Nephron (organoid): Measurements from ENCODE around the gene ELL2.
A peak's percentile ranks its signal among the peaks of the same experiment; 100 is the strongest.

Source experiments
- H3K27ac Mint-ChIP-seq, 3 experiments: 2 replicates each; pipeline ENCODE4 v1.8.0; 2020; ENCODE audit warnings: mixed read lengths in 3 of 3, mild to moderate bottlenecking in 2 of 3, moderate library complexity in 1 of 3
- H3K27me3 Mint-ChIP-seq: 2 replicates; pipeline ENCODE4 v1.8.0; 2021; ENCODE audit warnings: low read depth, mild to moderate bottlenecking, moderate library complexity, mixed read lengths
- H3K36me3 Mint-ChIP-seq: 2 replicates; pipeline ENCODE4 v1.8.0; 2020; ENCODE audit warnings: low read depth, mixed read lengths
- H3K4me1 Mint-ChIP-seq: 2 replicates; pipeline ENCODE4 v1.8.0; 2020; ENCODE audit warnings: mixed read lengths
- H3K4me3 Mint-ChIP-seq, 3 experiments: 2 replicates each; pipeline ENCODE4 v1.8.0; 2020; ENCODE audit warnings: mild to moderate bottlenecking in 3 of 3, mixed read lengths in 3 of 3, moderate library complexity in 2 of 3
- H3K9me3 Mint-ChIP-seq: 2 replicates; pipeline ENCODE4 v1.8.0; 2020; ENCODE audit warnings: mixed read lengths
- CTCF ChIP-seq, 3 experiments: fragments of 200-600 bp; sonication (generic); IDR thresholded peaks; one replicate each; pipeline ENCODE4 v1.5.0; 2021; ENCODE audit warnings: antibody characterized with exemption in 3 of 3; ENCODE audit not compliant: unreplicated experiment in 3 of 3

Gene ELL2

GRCh38 chr5:95889076-95889475 is 72.6 kb downstream of the ELL2 start:
- no peaks in the 10 kb centered on the region for H3K4me1 Mint-ChIP-seq
- no peaks in the 10 kb centered on the region for H3K9me3 Mint-ChIP-seq
- H3K36me3 Mint-ChIP-seq: peaks cover 18% of the 10 kb centered on the region
- H3K27me3 Mint-ChIP-seq: no peaks in the 10 kb centered on the region
- no peak for TF ChIP-seq CTCF (IDR thresholded peaks at IDR 0.05; ENCODE audit: unreplicated experiment in 3 of 3)
- no peak overlapping the region for H3K27ac Mint-ChIP-seq
- H3K4me3 Mint-ChIP-seq: no peak overlapping the region

- H3K4me3 Mint-ChIP-seq: no peak overlapping the region
- no peaks in the 10 kb centered on the region for H3K9me3 Mint-ChIP-seq
- no peaks in the 10 kb centered on the region for H3K27me3 Mint-ChIP-seq
- TF ChIP-seq CTCF (IDR thresholded peaks at IDR 0.05; ENCODE audit: unreplicated experiment in 3 of 3): no peak
- H3K4me1 Mint-ChIP-seq: no peaks in the 10 kb centered on the region
- H3K27ac Mint-ChIP-seq: no peak overlapping the region
- H3K36me3 Mint-ChIP-seq: peaks cover 18% of the 10 kb centered on the region
These were observed 73.7 kb downstream of the ELL2 start for GRCh38 chr5:95887977-95888376.

GRCh38 chr5:95886340-95887044 is 75.2 kb downstream of the ELL2 start:
- TF ChIP-seq CTCF (IDR thresholded peaks at IDR 0.05; ENCODE audit: unreplicated experiment in 3 of 3): no peak
- Mint-ChIP-seq H3K27me3 (no peaks in the 10 kb centered on the region), H3K27ac (no peak overlapping the region), H3K4me3 (no peak overlapping the region), H3K4me1 (no peaks in the 10 kb centered on the region), H3K36me3 (peaks cover 18% of the 10 kb centered on the region), H3K9me3 (no peaks in the 10 kb centered on the region)

GRCh38 chr5:95884511-95884910 is 77.1 kb downstream of the ELL2 start:
- Mint-ChIP-seq H3K9me3 (no peaks in the 10 kb centered on the region), H3K4me3 (no peak overlapping the region), H3K4me1 (no peaks in the 10 kb centered on the region), H3K36me3 (peaks cover 9% of the 10 kb centered on the region), H3K27me3 (no peaks in the 10 kb centered on the region), H3K27ac (peak overlapping the region in 1 of 3 experiments; percentile 45)
- no peak for TF ChIP-seq CTCF (IDR thresholded peaks at IDR 0.05; ENCODE audit: unreplicated experiment in 3 of 3)

- Mint-ChIP-seq H3K9me3 (no peaks in the 10 kb centered on the region), H3K36me3 (peaks cover 7% of the 10 kb centered on the region), H3K4me1 (no peaks in the 10 kb centered on the region), H3K27me3 (no peaks in the 10 kb centered on the region), H3K27ac (peak overlapping the region in 1 of 3 experiments; percentile 45), H3K4me3 (no peak overlapping the region)
- no peak for TF ChIP-seq CTCF (IDR thresholded peaks at IDR 0.05; ENCODE audit: unreplicated experiment in 3 of 3)
These were observed 77.7 kb downstream of the ELL2 start for GRCh38 chr5:95884017-95884325.
